Kasumi-1 (cell line): ENCODE results near the gene KIF13A.
"Not testable (repeated sequence)": the region's sequence is repeated elsewhere in the genome, so short reads cannot be mapped to it uniquely, and the experiment has no call there.

Experiments used
- DNase-seq, 2 experiments: peaks; one replicate each; lab custom pipeline; 2025; lab: John Stamatoyannopoulos, UW

The KIF13A gene

DNA sequence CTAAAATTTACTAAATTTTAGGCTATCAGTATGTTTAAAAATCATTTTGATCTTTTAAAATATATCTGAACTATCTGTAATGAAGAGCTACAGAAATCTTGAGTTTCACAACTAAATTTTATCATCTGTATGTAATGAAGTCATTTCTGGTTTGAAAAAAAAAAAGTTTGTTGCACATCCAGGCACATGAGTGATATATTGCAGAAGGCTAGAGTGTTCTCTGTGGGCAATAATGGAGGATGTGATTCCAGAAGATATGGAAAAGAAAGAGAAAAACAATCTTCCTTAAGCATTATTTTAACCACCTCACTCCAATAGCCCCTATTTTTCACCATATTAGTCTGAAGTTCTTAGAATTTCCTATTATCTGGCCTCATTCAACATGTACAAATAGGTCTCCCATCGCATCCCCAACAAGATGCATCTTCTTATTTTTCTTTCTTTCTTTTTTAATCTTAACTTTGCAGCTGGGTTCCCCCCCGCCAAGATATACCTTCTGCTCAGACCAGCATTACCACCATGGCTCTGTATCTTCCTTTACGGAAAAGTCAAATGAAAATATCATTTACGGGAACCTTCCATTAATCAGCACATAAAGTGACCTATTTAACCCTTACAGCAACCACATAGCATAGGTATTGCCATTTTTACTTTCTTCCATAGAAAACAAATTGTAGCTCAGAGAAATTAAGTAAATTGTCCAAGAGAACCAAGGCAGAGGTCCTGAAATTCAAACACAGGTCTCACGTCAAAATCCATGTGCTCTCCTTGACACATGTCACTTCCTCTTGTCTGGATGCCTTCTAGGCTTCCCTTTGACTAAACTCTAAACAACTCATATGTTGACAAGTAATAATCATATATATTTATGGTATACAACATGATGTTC lies 116.9 kb downstream of the KIF13A start:
- DNase-seq: no peak

DNA sequence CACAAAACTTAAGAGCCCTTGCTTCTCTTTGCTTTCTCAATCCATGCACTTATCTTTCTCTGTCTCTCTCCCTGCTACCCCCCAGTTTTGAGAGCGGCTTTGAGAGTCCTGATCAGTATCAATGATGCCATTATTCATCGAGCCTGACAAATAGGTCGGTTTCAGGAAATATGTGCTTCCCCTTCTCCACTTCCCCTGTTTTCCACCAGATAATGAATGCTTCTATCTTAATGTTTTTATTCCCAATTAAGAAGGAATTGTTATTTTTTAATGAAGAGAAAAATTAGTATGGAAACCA lies 117.7 kb downstream of the KIF13A start:
- no peak for DNase-seq

DNA sequence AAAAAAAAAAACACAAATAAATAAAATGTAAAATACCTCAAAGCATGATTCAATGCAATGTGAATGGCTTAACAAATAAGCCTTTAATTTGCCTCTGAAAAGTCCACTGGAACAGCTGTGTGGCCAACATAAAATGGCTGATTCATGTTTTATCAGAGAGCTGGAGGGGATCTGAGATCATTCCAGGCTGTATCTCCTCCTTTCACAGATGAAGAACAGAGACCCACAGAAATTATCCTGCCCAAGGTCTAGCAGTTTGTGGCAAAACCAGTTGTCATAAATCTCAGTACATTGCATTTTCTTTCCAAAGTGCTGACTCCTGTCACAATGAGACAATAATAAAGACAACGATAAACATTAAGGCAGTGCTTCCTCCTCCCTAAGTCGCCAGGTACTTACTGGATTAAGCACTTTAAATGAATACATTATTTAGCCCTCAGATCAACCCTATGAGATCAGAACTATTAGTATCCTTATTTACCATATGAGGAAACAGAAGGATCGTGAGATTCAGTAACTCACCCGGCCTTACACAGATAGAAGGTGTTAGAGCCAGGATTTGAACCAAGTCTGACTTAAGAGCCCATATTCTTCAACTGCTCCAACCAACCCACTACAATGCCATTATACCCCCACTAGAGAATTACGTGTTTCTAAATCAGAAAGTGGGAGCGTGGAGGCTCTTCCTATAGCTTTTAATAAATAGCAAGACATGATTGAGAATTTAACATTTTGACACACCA lies 118.3 kb downstream of the KIF13A start:
- no peak for DNase-seq

GRCh38 chr6:17867880-17868279 lies 119.6 kb downstream of the KIF13A start:
- no peak for DNase-seq

DNA sequence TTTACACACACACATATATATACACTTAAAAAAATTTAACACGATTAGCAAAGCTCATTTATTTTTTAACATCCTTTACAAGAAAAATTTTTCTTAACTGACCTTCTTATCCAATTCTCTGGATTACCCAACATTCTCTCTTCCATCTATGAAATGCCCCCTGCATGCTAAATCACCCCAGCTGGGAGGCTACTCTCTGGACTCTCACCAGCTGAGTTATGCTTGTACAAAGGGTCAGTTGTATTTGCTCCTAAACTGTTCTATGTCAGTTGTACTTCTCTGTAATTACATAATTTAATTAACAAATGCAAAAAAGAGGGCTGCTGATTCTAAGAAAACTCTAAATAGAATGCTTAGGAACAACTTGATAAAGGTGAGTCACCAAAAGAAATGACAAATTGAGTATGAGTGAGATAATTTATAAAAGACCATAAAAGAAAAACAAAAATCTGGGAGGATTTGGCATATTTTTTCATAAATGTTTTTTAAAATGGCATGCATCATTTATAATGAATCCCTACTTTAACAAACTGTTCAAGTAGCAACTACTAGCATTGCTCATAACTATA lies 120.5 kb downstream of the KIF13A start:
- no peak for DNase-seq

- no peak for DNase-seq
Measured at GRCh38 chr6:17865798-17866725, 121.4 kb downstream of the KIF13A start.

GRCh38 chr6:17865243-17865642 lies 122.2 kb downstream of the KIF13A start:
- DNase-seq: no peak

DNA sequence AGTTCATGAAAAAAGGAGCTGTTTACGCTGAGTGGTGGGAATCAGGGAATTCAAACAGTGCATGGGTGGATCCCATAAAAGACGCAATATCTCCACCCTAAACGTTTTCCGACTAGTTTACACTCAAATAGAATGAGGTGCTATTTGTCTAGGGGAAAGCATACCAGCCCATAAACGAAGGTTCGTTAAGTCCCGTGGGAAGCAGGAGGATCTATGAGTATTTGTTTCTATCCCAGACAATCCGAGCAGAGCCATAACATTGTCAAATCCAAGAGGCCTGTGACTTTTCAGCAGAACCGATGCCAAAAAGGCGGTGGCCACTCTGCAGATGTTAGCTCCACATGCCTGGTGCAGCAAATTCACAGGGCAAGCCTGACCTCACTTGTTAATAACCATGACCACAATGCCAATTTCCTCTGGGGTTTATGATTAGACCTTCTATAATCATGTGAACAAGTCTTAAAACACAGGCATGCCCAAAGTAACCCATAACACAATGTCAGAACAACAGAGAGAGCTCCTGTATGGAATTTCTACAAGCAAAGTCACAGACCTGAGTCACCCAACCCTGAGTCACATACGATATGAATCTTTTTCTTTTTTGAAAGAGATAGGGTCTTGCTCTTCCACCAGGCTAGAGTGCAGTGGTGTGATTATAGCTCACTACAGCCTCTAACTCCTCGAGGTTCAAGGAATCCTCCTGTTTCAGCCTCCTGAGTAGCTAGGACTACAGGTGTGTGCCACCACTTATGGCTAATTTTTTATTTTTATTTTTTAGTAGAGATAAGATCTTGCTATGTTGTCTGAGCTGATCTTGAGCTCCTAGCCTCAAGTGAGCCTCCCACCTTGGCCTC lies 123.3 kb downstream of the KIF13A start:
- no peak for DNase-seq

GRCh38 chr6:17861361-17861760 lies 126.1 kb downstream of the KIF13A start:
- no peak for DNase-seq

GRCh38 chr6:17859846-17860245 lies 127.6 kb downstream of the KIF13A start:
- no peak for DNase-seq

- DNase-seq: no peak
Measured at GRCh38 chr6:17858584-17858983, 128.9 kb downstream of the KIF13A start.

DNA sequence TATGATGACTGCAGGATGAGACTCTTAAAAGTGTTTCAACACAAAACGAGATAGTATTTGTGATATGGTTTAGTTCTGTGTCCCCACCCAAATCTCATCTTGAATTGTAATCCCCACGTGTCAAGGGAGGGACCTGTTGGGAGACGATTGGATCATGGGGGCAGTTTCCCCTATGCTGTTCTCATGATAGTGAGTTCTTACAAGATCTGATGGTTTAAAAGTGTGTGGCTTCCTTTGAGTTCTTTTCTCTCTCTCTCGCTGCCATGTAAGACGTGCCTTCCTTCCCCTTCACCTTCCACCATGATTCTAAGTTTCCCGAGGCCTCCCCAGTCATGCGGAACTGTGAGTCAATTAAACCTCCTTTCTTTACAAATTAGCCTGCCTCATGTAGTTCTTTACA lies 130.2 kb downstream of the KIF13A start:
- not testable (repeated sequence) for DNase-seq

- no peak for DNase-seq
Measured at GRCh38 chr6:17856306-17856705, 131.1 kb downstream of the KIF13A start.

DNA sequence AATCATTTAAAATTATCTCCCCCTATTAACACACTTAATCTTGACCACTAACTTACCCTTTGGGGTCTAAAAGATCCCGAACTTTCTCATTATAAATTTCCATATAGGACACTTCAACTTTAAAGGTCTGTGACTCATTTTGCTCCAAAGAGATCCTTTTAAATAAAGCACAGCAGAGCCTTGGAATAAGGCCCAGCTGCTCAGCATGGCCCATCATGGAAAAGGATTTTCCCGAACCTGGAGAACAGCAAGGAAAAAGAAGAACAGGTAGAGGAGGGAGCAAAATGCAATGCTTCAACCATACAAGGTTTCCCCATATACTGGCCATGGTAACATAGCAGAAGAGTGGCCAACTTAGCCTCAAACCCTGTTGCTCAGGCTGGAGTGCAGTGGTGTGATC lies 132.1 kb downstream of the KIF13A start:
- DNase-seq: no peak

GRCh38 chr6:17853533-17853932 lies 133.9 kb downstream of the KIF13A start:
- no peak for DNase-seq

- DNase-seq: no peak
Measured at GRCh38 chr6:17851720-17852161, 135.7 kb downstream of the KIF13A start.

DNA sequence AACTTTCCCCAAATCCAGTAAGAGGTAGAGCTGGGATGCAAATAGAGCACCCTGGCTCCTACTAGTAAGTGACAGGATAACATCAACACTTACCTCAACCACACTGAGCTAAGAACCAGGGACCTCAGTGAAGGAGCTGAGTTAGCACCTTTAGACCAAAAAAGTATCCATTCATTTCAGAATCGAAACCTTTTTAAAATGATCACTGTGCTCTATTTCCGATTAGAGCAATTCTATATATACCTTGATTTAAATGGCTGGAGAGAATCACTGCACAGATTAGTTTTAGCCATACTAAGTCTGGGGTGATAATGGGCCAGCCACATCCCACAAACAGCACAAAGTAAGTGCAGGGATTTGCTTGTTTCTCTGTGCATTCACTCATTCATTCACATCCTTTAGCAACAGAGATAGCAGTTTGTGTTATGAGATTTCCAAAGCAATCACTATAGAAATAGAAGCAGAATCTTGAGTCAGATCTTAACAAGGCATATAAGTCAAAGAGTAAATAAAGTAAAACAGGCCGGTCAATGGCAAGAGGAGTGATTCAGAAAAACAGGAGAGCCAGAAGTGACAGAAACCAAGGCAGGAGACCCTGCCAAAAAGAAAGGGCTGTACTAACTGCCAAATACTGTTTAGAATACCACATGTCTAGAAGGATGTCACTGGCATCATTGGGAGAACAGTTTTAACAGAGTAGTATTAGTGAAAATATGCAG lies 136.3 kb downstream of the KIF13A start:
- DNase-seq: no peak

GRCh38 chr6:17850281-17850680 lies 137.2 kb downstream of the KIF13A start:
- no peak for DNase-seq

DNA sequence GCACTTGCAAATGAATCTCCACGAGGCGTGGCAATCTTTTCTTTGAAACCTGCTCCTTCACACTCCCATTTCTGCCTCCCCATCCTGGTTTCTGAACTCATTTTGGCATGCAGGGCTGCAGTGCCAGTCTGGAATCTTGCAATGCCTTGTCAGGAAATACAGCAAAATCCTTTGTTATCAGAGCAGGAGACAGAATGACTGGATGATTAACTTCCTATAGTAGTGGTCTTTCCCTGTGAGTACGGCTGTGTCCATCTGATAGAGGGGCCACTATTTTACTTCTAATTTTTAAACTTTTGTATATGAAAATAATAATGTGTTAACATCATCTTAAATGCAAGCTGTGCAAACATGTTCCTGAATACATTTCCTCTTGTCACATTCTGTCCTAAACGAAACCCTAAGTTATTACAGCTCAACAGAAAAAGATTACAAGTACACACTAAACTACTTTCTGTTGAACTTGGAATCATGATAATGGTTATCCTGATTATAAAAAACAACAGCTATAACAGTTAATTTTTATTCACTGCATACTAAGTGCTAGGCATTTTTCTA lies 140.2 kb downstream of the KIF13A start:
- no peak for DNase-seq

GRCh38 chr6:17846762-17847161 lies 140.7 kb downstream of the KIF13A start:
- no peak for DNase-seq
